ENCODE results near the gene NPTN.
A peak's percentile ranks its signal among the peaks of the same experiment; 100 is the strongest.
"Not testable (repeated sequence)": the region's sequence is repeated elsewhere in the genome, so short reads cannot be mapped to it uniquely, and the experiment has no call there.

Gene NPTN

DNA sequence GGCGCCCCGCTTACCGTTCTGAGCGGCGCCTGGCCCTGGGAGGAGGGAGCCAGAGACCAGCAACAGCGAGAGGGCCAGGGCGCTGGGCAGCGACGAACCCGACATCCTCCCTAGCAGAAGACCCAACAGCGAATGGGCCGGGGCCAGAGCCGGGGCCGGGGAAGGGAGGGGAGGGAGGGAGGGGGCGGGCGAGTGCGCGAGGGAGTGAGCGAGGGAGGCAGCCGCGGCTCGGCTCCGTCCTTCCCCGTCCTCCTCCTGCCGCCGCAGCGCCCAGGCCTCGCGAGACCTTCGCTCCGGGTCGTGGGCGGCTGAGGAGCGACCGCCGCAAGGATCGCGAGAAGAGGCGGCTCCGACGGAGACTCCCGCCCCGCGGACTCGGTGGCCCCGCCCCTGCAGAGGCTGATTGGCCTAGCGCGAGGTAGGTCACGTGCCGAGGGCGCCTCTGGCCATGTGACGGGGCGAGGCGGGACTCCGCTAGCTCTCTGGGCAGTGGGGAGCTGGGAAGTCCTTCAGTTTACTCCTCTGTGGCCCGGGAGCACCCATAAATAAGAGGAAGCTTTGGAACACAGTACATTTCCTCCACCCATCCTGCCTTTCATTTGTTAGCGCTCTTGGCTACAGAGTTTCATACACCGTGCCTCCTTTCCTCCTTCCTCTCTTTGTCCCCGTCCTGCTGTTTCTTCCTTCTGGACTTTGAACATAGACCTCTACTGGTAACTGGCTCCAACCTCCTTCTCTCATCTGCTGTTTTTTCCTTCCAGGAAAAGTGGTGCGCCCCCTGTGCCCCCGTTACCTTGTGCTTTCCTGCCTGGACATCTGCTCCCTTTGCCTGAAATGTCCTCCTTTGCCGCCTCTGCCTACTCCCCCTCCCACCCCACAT is at the start of gene NPTN:
NPTN (minus strand) TSS at position 279 of the 880 bp plus-strand sequence; CDS start at position 105, 174 bp downstream.
- peak; percentile 91 for DNase-seq

DNA sequence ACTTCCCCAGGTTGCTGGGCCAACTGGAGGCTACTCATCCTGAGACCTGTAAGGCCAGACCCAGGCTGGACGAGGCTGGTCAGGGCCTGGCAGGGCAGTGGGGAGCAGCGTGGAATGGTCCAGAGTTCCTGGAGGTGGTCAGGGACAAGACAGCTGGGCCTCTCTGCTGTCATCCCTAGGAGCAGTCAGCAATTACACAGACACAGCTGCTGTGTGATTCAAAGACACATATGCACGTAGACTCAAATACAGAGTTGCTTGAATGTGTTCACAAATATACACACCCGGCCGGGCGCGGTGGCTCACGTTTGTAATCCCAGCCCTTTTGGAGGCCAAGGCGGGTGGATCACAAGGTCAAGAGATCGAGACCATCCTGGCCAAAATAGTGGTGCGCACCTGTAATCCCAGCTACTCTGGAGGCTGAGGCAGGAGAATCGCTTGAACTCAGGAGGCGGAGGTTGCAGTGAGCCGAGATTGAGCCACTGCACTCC is 49.5 kb upstream of the NPTN start:
- no peak for DNase-seq

DNA sequence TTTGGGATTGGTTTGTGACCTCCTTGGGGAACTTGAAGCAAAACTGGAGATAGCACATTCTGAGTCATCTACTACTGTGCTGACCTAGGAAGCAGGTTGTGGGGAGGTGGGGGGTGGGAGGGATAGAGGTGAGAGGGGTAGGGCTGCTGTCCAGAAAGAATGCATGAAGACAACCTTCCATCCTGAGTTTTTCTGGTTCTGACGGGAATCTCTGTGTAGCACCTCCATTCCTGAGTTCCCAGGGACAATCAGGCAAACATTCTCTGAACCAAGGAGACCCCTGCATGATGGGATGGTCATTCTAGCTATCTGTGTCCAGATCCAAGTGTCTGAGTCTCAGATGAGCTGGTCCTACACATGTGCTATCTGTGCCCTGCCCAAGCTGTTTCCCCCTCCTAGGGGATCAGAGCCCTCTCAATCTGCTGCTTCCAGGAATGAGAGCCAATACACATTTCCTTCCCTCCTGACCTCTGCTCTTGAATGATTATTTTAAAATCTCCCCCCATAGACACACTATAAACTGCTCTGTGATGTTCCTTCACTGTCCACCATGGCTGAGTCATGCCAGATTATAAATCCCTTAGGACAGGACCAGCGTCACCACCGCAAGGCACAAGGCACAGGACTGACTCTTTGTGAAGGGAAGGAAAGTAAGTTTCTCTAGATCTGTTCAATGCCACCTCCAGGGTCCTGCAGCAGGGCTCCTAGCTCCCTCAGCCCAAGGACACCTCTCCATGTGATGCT is 48.8 kb upstream of the NPTN start:
- no peak for DNase-seq

DNA sequence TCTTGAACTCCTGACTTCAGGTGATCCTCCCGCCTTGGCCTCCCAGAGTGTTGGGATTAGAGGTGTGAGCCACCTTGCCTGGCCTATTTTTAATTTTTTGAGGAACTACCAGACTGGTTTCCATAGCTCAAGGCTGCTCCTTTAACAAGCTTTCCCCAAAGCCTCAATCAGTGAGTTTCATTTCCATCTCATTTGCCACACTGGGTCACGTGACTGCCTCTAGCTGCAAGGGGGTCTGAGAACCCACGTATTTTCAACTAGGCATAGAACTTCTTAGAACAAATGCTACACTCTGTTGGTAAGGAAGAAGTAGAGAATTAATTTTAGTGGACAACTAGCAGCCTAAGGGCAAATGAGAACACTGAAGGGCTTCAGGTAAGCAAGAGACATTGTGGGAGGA is 47.9 kb upstream of the NPTN start:
- DNase-seq: no peak

DNA sequence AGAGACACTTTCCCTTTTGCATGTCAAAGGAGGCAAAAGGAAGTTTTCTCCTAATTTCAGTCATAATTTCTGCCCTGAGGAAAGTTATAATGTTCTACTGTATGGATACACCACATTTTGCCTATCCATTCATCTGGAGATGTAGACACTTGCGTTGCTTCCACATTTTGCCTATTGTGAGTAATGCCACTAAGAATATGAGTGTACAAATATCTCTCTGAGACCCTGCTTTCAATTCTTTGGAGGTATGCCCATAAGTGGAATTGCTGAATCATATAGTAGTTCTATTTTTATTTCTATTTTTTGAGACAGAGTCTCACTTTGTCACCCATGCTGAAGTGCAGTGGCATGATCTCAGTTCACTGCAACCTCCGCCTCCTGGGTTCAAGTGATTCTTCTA is 47.4 kb upstream of the NPTN start:
- no peak for DNase-seq

DNA sequence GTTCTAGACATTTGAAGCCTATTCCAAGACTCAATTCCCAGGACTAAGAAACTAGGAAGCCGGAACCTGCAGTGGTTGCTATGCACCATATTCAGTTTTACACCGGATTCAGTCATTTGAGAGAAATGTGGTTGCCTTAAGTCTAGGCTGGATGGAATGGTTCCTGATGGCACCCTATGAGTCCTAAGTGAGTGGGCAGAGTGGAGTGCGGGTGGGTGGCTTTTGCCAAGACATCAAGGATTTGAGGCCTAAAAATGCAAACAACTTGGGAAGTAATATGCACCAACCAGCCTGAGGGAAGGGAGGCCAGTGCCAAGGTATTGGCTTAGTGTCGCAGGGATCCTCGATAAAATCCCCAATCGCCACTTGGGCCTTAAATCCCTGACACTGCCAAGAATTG is 46.8 kb upstream of the NPTN start:
- no peak for DNase-seq

DNA sequence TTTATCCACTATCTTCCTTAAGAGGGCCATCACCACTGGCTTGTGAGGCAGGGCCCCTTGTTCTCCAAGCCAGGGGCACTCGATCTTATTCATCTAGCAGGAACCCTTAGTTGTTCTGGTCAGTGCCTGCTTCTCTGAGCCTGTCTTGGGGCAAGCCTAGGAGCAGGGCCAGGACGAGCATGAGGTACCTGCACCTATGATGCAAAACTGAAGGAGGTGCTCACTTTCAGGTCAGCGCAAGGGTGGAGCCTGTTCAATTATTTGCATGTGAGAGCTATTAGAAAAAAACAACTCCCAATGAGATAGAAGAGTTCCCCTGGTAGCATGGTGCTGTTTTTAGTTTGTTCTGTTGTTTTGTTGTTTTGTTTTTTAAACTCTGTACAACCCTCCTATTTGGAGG is 46.0 kb upstream of the NPTN start:
- DNase-seq: no peak

DNA sequence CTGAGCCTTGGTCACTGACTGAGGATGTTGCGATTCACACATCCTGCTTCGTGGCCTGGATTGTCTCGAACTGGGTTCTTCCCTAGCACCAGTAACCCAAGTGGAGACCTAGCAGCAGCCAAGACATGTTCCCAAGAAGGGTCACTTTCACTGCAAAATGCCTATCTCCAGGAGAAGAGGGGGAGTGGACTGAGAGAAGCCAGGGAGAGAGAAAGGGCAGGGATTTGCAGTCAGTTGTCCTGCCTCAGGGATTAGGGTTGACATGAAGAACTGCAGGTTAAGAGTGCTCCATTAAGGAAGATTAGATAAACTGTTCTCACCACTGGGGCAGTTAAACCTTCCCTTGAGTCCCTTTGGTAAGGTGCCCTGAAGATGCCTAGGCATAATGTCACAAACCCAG is 45.3 kb upstream of the NPTN start:
- no peak for DNase-seq

DNA sequence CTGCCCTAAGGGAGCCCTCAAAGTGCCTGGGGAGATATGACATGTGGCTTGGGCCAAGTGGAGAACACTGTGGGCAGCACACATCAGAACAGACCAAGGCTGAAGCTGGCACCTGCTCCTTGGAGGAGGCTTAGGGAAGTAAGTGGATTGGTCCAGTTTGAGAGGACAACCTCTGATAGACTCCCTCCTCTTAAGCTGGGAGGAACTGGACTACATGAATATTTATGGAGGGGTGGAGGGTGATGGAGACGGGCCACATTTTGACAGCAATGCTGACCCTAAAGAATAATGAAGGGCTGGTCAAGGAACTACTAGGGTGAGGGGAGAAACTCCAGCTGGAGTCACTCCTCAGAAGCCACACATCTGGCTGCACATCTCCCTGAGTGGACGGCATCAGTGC is 44.5 kb upstream of the NPTN start:
- no peak for DNase-seq

DNA sequence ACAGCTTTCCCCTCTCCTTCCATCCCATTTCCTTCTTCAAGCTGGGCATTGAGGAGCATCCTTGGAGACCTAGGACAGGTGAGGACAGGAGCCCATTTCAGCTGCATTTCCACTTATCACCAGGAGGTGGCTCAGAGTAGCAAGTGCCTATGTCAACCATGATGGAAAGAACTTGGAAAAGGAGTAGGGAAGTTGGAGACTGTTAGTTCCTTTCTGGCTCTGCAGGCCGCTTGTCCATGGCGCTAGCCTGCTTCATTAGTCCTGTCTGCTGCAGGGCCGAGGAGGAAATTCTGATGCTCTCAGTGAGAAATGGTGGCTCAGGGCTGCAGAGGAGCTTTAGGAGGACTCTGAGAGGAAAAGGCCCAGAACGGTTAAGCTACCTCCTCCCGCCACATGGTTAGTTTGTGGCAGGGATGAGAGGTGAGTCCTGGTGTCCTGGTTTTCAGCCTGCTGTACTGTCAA is 44.0 kb upstream of the NPTN start:
- DNase-seq: peak; percentile 2

DNA sequence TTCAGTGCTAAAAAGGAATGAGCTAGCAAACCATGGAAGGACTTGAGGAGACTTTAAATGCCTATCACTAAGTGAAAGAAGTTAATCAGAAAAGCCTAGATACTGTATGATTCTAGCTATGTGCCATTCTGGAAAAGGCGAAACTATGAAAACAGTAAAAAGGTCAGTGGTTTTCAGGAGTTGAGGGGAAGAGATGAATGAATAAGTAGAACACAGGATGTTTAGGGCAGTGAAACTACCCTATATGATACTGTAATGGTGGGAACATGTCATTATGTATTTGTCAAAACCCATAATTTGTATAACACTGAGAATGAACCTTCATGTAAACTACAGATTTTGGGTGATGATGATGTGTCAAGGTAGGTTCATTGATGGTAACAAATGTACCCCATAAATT is 41.4 kb upstream of the NPTN start:
- DNase-seq: no peak

DNA sequence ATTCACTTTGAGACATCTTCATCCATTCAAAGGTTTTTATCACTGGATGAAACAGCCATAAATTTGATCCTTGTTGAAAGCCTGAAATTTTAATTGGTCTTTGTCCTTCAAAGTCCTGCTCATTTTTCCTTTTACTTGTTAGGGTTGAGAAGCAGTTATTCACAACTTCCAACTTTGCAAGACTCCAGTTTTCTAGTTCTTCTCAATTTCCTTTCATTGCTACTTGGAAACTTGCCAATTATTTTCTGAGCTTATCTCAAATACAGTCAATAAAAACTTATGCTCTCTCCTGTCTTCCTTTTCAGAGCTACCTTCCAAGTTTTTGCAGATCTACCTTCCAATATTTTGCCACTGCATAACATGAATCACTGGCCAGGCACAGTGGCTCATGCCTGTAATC is 27.3 kb upstream of the NPTN start:
- DNase-seq: no peak

DNA sequence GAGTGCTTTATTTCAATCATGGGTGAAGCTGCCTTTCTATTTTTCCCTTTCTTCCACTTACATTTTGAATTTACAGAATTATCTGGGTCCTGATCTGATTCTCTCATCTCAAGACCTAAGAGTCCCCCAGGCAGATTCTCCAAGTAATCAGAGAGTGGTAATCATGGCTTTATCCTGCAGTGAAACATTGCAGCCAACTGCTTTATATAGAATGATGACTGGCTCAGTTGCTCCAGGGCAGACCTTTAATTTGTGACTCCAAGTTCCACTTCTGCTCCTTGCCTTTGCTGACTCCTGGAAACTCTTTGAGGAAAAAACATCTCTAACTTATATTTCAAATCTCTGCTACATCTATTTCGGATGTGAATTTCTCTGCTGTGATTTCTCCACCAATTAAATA is 25.5 kb upstream of the NPTN start:
- no peak for DNase-seq

DNA sequence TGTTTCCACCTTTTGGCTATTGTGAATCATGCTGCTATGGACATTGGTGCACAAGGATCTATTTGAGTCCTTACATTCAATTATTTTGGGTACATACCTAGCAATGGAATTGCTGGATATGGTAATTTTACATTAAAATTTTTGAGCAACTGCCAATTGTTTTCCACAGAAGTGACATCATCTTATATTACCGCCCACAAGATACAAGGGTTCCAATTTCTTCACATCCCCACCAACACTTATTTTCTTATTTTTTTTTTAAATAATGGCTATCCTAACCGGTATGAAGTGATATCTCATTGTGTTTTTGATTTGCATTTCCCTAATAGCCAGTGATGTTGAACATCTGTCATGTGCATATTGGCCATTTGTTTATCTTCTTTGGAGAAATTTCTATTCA is 22.5 kb upstream of the NPTN start:
- DNase-seq: no peak

DNA sequence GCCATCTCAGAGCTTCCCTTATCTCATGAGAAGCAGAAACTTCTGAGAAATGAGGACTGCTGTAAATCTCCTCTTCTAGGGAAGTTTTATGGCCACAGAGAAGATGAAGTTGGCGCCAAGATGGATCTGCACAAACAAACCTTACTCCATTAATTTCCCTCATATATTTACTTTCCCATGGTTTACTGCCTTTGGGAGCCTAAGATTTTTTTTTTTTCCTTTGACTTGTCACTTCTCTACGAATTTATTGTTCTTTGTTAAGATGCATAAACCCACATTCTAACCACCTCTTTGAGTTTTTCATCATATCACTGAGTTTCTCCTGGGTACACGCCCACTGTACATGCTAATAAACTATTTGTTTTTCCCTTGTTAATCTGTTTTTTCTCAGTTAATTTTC is 21.5 kb upstream of the NPTN start:
- no peak for DNase-seq

DNA sequence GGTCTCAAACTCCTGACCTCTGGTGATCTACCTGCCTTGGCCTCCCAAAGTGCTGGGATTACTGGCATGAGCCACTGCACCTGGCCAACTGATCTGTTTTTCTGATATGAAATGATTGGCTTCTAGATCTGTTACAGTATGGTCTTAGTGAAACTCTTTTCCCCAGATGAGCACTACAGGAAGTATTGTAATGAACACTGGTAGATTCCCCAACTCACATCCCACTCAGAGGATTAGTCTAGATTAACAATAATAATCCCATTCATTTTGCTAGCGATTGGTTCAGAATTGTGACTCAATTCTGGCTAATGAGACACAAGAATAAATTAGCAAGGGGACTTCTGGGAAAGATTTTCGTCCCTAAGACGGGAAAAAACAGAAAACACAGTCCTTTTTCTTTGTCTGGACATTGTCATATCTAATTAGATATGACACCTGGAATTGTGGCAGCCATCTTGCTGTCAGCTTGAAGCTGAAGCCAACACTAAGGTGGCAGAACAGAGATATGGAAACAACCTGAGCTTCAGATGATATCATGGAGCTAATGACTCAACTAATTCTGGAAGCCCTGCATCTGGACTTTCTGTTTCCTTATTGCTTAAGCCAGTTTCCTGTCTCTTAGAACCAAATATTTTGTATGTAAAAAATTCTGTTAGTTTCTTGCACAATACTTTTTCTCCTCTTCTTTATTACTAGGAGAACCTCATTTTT is 17.4 kb upstream of the NPTN start:
- DNase-seq: no peak

DNA sequence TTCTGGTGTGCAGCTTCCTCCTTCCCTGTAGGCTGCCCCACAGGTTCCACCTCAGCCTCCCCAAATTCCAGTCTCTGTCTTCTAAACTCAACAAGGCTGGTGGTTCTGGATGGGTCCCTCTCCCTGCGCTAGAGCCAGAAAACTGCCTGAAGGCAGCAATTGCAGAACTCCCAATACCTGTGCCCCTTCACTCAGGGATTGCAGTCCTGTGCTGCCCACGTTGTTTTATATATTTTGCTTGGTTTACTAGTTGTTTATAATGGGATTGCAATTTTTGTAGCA is 14.8 kb upstream of the NPTN start:
- no peak for DNase-seq

DNA sequence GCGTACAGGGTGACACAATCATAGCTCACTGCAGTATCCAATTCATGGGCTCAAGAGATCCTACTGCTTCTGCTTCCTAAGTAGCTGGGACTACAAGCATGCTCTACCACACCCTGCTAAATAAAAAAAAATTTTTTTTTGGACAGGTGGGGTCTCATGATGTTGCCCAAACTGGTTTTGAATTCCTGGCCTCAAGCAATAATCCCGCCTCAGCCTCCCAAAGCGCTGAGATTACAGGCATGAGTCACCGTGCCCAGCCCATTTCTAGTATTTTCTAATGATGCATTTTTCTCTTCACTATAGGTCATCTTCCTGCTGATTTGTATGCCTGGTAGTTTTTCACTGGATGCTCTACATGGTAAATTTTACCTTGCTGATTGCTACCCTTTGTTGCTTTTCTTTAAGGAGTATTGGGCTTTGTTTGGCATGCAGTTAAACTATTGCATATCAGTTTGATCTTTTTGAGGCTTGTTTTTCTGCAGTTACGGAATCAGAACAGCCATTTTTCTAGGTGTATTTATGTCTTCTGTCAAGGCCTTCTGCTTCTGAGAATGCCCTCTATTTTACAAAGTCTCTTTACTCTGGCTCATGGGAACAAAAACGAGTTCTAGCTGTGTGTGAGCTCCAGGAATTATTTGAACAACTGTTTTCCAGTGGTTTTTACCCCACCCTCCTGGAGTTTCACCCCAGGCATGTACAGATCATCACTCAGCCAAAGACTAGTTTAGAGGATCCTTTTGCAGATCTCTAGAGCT is 14.2 kb upstream of the NPTN start:
- no peak for DNase-seq

DNA sequence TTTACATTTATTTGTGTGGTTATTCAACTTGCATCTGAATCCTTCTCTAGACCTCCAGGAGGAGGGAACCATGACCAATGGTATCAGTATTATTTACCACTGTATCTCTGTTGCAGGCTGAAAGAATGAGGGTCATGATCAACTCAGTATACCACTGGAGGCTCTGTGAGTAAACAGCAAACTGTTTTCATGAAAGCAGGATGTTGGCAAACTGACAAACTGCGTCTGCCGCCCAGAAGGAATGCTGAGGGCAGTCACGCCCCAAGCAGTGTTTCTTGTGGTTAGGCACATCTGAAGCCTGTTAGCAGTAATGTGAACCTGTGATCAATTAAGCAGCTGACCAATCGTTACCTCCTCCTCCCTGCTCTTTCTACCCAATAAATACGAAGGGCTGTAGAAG is 6.3 kb upstream of the NPTN start:
- DNase-seq: not testable (repeated sequence)

DNA sequence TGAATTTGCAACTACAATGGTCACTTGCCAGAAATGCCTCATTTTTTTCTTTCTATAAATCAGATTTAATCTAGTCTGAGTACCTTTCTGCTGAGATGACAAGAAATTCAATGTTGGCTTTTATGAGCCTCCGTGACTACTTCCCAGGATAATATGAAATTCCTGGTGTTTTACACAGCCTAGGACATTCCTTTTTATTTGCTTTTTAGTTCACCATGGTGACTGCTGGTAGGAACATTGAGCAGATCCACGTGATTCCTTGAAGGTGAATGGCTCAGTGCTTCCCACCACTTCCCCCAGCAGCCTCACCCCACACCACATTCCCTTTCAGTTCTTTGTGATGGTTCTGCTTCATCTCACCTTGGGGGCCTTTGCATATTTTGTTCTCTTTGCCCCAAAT is 4.3 kb upstream of the NPTN start:
- DNase-seq: no peak

DNA sequence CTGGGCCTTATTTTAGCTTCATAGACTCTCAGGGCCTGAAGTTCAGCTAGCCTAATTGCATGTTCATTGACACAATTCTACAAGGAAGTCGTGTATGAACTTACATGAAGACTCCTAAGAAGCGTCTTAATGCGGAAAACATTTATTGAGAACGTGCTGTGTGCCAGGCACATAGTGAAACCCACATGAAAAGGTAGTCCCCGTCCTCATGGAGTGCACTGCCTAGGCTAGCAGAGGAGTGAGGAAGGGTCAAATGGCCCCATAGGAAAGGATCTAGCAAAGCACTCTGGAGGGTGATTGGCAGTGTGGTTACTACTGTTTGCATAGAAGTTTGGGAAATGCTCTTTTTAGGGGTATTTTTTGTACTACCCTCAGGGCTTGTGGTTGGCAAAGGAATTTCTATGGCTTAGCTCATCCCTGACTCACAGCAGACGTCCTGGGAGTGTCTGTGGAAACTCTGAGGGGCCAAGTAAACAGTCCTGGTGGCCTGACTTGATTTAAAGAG is 854 bp upstream of the NPTN start:
- no peak for DNase-seq

DNA sequence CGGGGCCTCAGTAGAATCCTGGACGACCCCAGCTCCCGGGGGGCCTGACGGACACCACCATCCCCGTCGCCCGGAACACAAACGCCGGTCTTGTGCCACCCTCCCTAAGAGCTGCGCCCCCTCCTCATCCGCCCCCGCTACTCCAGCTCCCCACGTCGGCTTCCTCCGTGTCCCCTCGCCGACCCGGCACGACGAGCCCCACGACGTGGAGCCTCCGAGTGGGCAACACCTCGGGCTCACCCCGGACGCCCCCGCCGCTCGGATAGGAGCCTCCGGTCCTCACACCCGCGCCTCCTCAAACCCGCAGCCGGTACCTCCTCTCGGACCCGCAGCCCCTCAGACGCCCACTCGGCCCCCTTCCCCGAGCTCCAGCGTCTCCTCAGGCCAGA is 525 bp downstream of the NPTN start:
- DNase-seq: no peak
